Measurements from ENCODE around the gene CCSAP. TPM values are rescaled to one million over a fixed set of nuclear protein-coding genes. Genes with fewer than 3 reads are reported as not detected.
"Not testable (repeated sequence)": the region's sequence is repeated elsewhere in the genome, so short reads cannot be mapped to it uniquely, and the experiment has no call there.

The CCSAP gene, protein sequence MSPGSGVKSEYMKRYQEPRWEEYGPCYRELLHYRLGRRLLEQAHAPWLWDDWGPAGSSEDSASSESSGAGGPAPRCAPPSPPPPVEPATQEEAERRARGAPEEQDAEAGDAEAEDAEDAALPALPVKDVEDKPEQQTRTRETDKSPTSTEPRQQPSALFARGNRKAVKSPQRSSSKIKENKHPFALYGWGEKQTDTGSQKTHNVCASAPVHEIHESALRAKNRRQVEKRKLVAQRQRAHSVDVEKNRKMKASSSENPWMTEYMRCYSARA
- polyA plus RNA-seq (ENCODE audit: insufficient read length in 4 of 4) = 10 to 100 TPM in 3 of 4 donors, 1 to 10 TPM in 1; 8.9 to 11.9 (median 10.1) TPM

DNA sequence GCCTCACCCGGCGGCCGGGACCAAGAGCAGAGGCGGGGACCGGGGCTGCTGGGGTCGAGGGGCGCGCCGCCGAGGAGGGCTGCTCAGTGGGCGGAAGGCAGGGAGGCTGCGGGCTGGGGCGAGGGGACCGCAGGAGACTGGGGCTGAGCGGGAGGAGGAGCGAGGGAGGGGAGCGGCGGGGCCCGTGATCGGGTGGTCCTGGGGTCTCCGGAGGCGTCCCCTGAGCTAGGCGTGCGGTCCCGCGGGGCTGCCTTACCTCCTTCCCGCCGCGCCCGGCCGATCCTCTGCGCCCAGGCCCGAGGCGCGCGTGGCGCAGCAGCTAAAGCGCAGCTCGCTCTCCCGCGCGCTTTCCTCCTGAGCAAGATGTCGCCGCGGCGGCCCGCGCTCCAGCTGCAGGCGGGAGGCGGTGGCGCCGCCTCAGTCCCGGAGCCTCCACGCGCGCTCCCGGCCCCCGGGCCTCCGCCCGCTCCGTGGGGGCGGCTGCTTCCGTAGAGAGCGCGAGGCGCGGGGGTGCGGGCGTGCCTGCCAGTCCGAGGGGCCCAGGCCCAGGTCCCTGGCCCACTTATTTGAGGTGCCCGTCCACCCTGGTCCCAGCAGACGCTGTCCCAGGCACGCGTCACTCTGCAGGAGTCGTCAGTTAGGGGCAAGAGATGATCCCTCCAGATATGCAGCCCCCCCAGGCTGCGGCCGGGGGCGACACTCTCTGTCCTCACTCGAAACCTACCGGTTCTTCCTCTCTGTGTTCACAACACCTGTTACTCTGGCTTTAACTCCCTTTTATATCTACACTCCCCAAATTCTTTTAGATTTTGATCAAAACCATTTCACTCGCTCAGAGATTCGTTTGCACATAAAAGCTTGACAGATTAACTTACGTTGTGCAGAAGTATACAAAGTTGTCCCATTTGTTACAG lies at the start of gene CCSAP:
TSS of gene CCSAP (minus strand) at position 392 of the 914 bp plus-strand sequence. CDS start 582 bp downstream, outside the sequence.
- DNase-seq (ENCODE audit: low read depth in 4 of 4, low spot score in 3 of 4) = peak in 3 of 4 donors; percentile 12 to 65 (median 36)

DNA sequence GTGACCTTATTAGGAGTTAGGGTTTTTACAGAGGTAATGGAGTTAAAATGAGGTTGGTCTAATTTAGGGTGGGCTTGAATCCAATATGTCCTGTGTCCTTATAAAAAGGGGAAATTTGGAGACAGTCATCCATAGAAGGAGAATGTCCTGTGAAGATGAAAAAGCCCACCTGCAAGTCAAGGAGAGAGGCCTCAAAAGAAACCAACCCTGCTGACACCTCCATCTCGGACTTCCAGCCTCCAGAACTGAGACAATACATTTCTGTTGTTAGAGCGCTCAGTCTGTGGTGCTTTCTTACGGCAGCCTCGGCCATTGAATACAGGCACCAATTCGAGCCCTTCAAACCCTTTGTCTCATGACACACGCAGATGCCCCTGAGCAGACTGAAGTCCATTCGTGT lies 47.3 kb upstream of the CCSAP start:
- DNase-seq (ENCODE audit: low read depth in 4 of 4, low spot score in 3 of 4) = no peak

GRCh38 chr1:229388897-229389580 lies 46.2 kb upstream of the CCSAP start:
- no peak for DNase-seq (ENCODE audit: low read depth in 4 of 4, low spot score in 3 of 4)

- no peak for DNase-seq (ENCODE audit: low read depth in 4 of 4, low spot score in 3 of 4)
Measured at GRCh38 chr1:229385853-229386456, 43.1 kb upstream of the CCSAP start.

DNA sequence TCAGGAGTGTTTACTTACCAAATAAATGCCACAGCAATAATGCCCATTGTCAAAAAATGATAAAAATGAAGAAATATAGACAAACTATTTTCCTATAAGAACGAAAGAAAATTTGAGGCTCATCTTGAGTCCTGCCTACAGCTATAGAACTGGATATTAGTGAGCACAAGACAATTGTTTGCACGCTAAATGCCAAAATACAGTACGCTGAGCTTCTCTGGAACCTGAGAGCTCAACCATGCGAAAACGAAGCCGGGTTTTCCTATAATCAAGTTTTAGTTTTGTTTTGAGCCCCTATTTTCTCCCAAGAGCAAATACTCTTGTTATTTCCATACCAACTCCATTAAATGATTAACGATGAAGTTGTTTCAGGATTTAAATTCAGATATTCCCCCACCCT lies 42.0 kb upstream of the CCSAP start:
- DNase-seq (ENCODE audit: low read depth in 4 of 4, low spot score in 3 of 4) = no peak

DNA sequence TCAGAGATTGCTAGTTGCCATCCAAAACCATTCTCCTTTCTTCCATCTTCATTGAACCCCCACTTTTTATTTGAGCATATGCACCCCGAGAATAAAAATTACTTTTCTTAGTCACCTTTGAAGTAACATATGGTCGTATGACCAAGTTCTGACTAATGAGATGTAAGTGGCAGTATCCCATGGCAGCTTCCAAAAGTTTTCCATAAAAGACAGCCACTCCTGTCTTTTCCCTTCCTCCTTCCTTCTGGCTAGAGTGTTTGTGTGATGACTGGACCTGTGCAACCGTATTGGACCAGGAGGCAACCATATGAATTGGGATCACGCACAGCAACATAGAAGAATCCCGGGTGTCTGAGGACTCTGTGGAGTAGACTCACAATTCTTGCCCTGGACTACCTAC lies 41.1 kb upstream of the CCSAP start:
- no peak for DNase-seq (ENCODE audit: low read depth in 4 of 4, low spot score in 3 of 4)

- DNase-seq (ENCODE audit: low read depth in 4 of 4, low spot score in 3 of 4) = no peak
Measured at GRCh38 chr1:229383188-229383587, 40.3 kb upstream of the CCSAP start.

DNA sequence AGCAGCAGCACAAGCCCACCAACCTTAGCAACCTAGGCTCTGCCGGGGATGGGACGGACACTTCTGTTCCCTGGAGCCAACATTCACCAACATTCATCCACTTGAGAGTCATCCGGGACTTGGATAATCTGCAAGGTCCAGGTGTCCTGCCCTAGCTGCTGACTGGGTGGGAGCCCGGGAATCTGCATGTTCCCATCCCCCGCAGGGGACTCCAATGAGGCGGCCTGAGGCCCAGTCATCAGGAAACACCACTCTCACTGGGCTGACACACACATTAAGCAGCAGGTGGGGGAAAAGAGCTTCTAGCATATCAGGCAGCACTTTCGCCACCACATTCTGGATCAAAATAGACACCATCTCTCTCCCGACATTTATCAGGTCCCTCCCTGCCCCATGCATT lies 38.4 kb upstream of the CCSAP start:
- DNase-seq (ENCODE audit: low read depth in 4 of 4, low spot score in 3 of 4) = no peak

DNA sequence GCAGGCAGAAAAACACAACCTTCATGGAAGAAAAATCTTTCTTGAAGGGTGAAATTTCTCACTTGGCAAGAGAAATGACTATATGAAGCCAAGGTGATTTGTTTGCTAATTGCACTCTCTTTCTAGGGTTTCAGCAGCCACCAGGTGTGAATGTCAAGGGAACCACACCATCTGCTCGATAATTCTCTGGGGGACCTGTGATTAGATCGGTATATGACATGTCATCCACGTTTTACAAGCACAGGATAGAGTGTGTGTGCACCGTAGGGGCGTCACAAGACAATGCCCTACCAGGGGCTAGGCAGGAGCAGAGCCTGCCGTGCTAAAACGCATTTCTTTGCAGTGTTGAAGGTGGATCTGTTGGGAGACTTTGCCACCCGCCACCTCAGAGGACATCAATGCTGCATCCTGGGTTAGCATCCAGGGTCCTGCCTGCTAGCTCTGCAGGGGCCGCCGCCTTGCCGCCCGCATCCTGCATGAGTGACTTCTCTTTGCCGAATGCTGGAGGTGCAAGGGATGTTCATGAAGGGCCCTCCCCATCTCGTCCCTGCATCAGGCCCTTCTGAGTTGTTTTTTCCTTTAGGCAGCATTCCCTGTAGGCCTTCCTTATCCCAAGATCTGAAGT lies 37.8 kb upstream of the CCSAP start:
- DNase-seq (ENCODE audit: low read depth in 4 of 4, low spot score in 3 of 4) = no peak

GRCh38 chr1:229379846-229380245 lies 37.0 kb upstream of the CCSAP start:
- no peak for DNase-seq (ENCODE audit: low read depth in 4 of 4, low spot score in 3 of 4)

- DNase-seq (ENCODE audit: low read depth in 4 of 4, low spot score in 3 of 4) = no peak
Measured at GRCh38 chr1:229378586-229379367, 35.9 kb upstream of the CCSAP start.

- not testable (repeated sequence) for DNase-seq (ENCODE audit: low read depth in 4 of 4, low spot score in 3 of 4)
Measured at GRCh38 chr1:229378035-229378434, 35.2 kb upstream of the CCSAP start.

DNA sequence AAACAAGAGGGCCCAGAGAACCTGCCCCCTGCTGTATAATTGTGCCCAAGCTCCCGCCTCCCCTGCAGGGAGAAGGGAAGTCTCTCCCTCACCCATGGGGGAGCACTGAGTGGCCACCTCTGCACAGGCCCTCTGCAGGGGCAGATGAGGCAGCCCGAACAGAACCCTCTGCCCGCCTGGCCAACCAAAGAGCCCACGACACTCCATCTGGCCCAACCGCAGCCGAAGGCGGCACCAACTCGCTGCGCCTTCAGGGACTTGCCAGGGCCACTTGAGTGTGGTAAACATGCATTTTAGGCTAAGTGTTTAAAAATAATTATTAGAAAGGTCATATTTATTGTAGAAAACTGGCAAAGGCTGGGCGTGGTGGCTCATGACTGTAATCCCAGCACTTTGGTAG lies 34.6 kb upstream of the CCSAP start:
- DNase-seq (ENCODE audit: low read depth in 4 of 4, low spot score in 3 of 4) = no peak

DNA sequence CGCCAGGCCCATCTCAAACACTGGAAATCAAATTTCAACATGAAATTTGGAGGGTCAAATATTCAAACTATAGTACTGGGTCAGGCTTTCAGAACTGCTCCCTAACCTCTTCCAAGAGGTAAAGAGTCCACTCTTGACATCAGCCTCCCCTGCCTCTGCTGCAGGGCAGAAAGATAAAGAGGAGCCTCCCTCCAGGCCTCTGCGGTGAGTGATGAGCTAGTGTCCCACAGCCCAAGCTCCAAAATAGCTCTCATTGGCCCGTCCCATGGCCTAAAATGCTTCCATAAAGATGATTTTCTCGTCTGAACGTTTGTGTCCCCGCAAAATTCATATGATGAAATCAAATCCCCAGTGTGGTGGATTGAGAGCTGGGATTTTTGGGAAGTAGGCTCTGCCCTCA lies 33.7 kb upstream of the CCSAP start:
- no peak for DNase-seq (ENCODE audit: low read depth in 4 of 4, low spot score in 3 of 4)

DNA sequence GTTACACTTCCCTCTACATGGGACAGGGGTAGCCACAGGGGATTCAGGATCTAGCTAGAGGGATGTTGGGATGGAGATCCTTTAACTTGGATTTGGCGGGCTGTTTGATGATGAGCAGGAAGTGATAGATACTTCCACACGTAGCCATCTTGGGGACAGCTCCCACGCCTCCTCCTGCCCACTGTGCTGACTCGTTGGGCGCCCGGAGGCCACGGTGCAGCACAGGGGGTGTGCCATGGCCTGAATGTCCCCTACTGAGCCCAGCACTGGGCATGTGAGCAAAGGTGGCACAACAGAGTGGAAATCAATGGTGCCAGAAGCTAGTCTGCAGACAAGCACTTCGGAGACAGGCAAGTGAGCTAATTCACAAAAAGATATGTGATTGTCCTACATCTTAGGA lies 31.6 kb upstream of the CCSAP start:
- DNase-seq (ENCODE audit: low read depth in 4 of 4, low spot score in 3 of 4) = no peak

GRCh38 chr1:229373395-229373794 lies 30.5 kb upstream of the CCSAP start:
- DNase-seq (ENCODE audit: low read depth in 4 of 4, low spot score in 3 of 4) = no peak

- DNase-seq (ENCODE audit: low read depth in 4 of 4, low spot score in 3 of 4) = no peak
Measured at GRCh38 chr1:229372251-229372650, 29.4 kb upstream of the CCSAP start.

- no peak for DNase-seq (ENCODE audit: low read depth in 4 of 4, low spot score in 3 of 4)
Measured at GRCh38 chr1:229371624-229372023, 28.8 kb upstream of the CCSAP start.

DNA sequence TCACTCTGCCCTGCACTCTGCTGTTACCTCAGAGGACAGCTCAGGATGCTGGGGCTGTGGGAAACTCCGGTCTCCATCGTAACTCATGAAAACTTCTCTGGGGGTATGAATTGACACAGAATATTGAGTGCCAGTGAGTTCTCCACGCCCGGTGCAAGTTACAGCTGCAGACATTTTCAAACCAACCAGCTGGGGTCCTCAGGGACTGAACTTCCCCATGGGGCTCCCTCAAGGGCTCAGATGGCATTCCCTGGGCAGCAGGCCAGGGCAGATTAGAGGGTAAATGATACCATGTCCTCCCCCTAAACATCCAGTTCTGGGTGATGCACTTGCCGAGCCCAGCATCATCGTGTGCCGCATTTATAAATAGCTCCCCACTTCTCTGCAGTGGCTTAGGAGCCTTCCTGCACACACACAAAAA lies 27.8 kb upstream of the CCSAP start:
- no peak for DNase-seq (ENCODE audit: low read depth in 4 of 4, low spot score in 3 of 4)

GRCh38 chr1:229368347-229368746 lies 25.5 kb upstream of the CCSAP start:
- no peak for DNase-seq (ENCODE audit: low read depth in 4 of 4, low spot score in 3 of 4)
